ENCODE measurements around the gene PTDSS2.
"Not testable (repeated sequence)": the region's sequence is repeated elsewhere in the genome, so short reads cannot be mapped to it uniquely, and the experiment has no call there.

PTDSS2 gene

GRCh38 chr11:464316-464715 lies 14.2 kb downstream of the PTDSS2 start:
- no peak for DNase-seq
- Histone ChIP-seq H3K4me3 (ENCODE audit: low read depth, low read length) (no peak overlapping the region), H3K4me1 (no peaks in the 10 kb centered on the region), H3K27me3 (no peaks in the 10 kb centered on the region), H3K36me3 (peaks cover 4% of the 10 kb centered on the region; the same call in 1 of the 2 replicates), H3K9me3 (no peaks in the 10 kb centered on the region)
- TF ChIP-seq CTCF (IDR thresholded peaks at IDR 0.05; ENCODE audit: low read depth, low read length), result no peak

- no peak for DNase-seq
- no peaks in the 10 kb centered on the region for H3K4me1 ChIP-seq
- no peaks in the 10 kb centered on the region for H3K36me3 ChIP-seq
- H3K4me3 ChIP-seq (ENCODE audit: low read depth, low read length), result no peak overlapping the region
- H3K27me3 ChIP-seq, result no peaks in the 10 kb centered on the region
- no peak for TF ChIP-seq CTCF (IDR thresholded peaks at IDR 0.05; ENCODE audit: low read depth, low read length)
- no peaks in the 10 kb centered on the region for H3K9me3 ChIP-seq
These were observed 15.9 kb downstream of the PTDSS2 start for GRCh38 chr11:465896-466530.

GRCh38 chr11:468036-468435 lies 18.0 kb downstream of the PTDSS2 start:
- TF ChIP-seq CTCF (IDR thresholded peaks at IDR 0.05; ENCODE audit: low read depth, low read length), result no peak
- H3K4me3 ChIP-seq (ENCODE audit: low read depth, low read length), result no peak overlapping the region
- H3K9me3 ChIP-seq, result no peaks in the 10 kb centered on the region
- H3K4me1 ChIP-seq, result no peaks in the 10 kb centered on the region
- no peaks in the 10 kb centered on the region for H3K36me3 ChIP-seq
- DNase-seq, result no peak
- no peaks in the 10 kb centered on the region for H3K27me3 ChIP-seq

- Histone ChIP-seq H3K36me3 (no peaks in the 10 kb centered on the region), H3K27me3 (no peaks in the 10 kb centered on the region), H3K4me1 (no peaks in the 10 kb centered on the region), H3K9me3 (no peaks in the 10 kb centered on the region), H3K4me3 (ENCODE audit: low read depth, low read length) (no peak overlapping the region)
- TF ChIP-seq CTCF (IDR thresholded peaks at IDR 0.05; ENCODE audit: low read depth, low read length), result no peak
- no peak for DNase-seq
These were observed 18.4 kb downstream of the PTDSS2 start for GRCh38 chr11:468493-468892.

- not testable (repeated sequence) for H3K36me3 ChIP-seq; H3K4me3 ChIP-seq (ENCODE audit: low read depth, low read length)
These were observed 19.1 kb downstream of the PTDSS2 start for GRCh38 chr11:469026-469683.

GRCh38 chr11:469684-470560 lies 19.8 kb downstream of the PTDSS2 start:
- Histone ChIP-seq H3K9me3 (no peaks in the 10 kb centered on the region), H3K4me1 (no peaks in the 10 kb centered on the region), H3K27me3 (no peaks in the 10 kb centered on the region), H3K4me3 (ENCODE audit: low read depth, low read length) (no peak overlapping the region), H3K36me3 (no peaks in the 10 kb centered on the region)
- no peak for DNase-seq
- no peak for TF ChIP-seq CTCF (IDR thresholded peaks at IDR 0.05; ENCODE audit: low read depth, low read length)

More at GRCh38 chr11:469026-469683, 19.1 kb downstream of the PTDSS2 start:
- not testable (repeated sequence) for H3K4me1 ChIP-seq, H3K9me3 ChIP-seq, H3K27me3 ChIP-seq, DNase-seq
